Adrenal gland (tissue), 12 donors: Measurements from ENCODE around the gene VIPR2. TPM values are rescaled to one million over a fixed set of nuclear protein-coding genes. Genes with fewer than 3 reads are reported as not detected.
"Not testable (repeated sequence)": the region's sequence is repeated elsewhere in the genome, so short reads cannot be mapped to it uniquely, and the experiment has no call there.

Experiments used
- DNase-seq, 7 donors: peaks; one replicate each; pipeline ENCODE4 v3.0.0-alpha.2; 2019 to 2020
- H3K27ac ChIP-seq, 5 donors: fragments of 200-600 bp; sonication (generic) in 4 of 5; 1 replicate in 3 of 5; 2 replicates in 2 of 5; pipeline versions ENCODE4 v1.5.1 to v1.8.0; 2016 to 2020; ENCODE audit warnings: mild to moderate bottlenecking in 1 of 5
- H3K27me3 ChIP-seq: fragments of 200-600 bp; 2 replicates; pipeline ENCODE4 v1.8.0; 2021
- H3K36me3 ChIP-seq, 2 donors: fragments of 200-600 bp; replicated peaks in 1 of 2; 1 replicate in 1 of 2; 2 replicates in 1 of 2; pipeline versions ENCODE4 v1.5.1 to v1.8.0; 2018 to 2022
- H3K4me1 ChIP-seq, 2 donors: fragments of 200-600 bp; replicated peaks in 1 of 2; 1 replicate in 1 of 2; 2 replicates in 1 of 2; pipeline versions ENCODE4 v1.5.1 to v1.8.0; 2018 to 2021
- H3K4me3 ChIP-seq, 4 donors: fragments of 200-600 bp; sonication (generic) in 3 of 4; one replicate each; pipeline ENCODE4 v1.5.1; 2016 to 2018
- H3K9me3 ChIP-seq, 3 donors: fragments of 200-600 bp; sonication (generic) in 1 of 3; replicated peaks in 1 of 3; 1 replicate in 2 of 3; 2 replicates in 1 of 3; pipeline versions ENCODE4 v1.5.1 to v1.8.0; 2016 to 2021
- CTCF ChIP-seq, 6 experiments: fragments of 450-650 bp in 4 of 6; fragments of 200-600 bp in 2 of 6; sonication (generic) in 1 of 6; IDR thresholded peaks; 1 replicate in 5 of 6; 2 replicates in 1 of 6; pipeline versions ENCODE4 v1.5.1 to v1.8.0; 2016 to 2021; ENCODE audit warnings: antibody characterized with exemption in 6 of 6, mild to moderate bottlenecking in 2 of 6, moderate library complexity in 1 of 6
- POLR2A ChIP-seq, 2 donors: fragments of 450-650 bp; IDR thresholded peaks; one replicate each; pipeline ENCODE4 v1.6.1; 2017; ENCODE audit warnings: antibody characterized with exemption in 2 of 2, mild to moderate bottlenecking in 2 of 2, moderate library complexity in 1 of 2
- WGBS, 4 donors: extraction: QIAGEN DNeasy Blood & Tissue Kit in 2 of 4; methylation state at CpG; one replicate each; pipeline versions ENCODE4 v1.1.5 to v1.1.7; 2013 to 2017; 5-methylcytosine and 5-hydroxymethylcytosine counted together
- intact Hi-C, 2 donors: fragments of 100-400 bp; cut with DNase I; formaldehyde crosslinking; loops; one replicate each; pipeline versions ENCODE4 v1.14.1 to v1.15.0; 2022 to 2023
- polyA plus RNA-seq, 3 donors: library from polyadenylated mRNA; stranded (reverse); fragments of 200-250 nt in 2 of 3; fragments of 350-450 nt in 1 of 3; fragmentation: Illumina TruSeq in 1 of 3; extraction: RNeasy Lipid Tissue Mini Kit (QIAGEN cat#74804) in 1 of 3; gene quantifications; one replicate each; pipeline ENCODE4 v1.2.3, GENCODE V29; 2013 to 2014
- total RNA-seq, 9 donors: library from RNA; depleted of rRNA in 4 of 9; stranded (reverse); fragments of >200 nt in 4 of 9; fragments of 120-200 nt in 1 of 9; fragmentation: NEBNext Ultra II Directional in 1 of 9; extraction: Animal tissue kit (Norgen Biotek cat#: 25700) in 1 of 9; gene quantifications; one replicate each; pipeline versions ENCODE4 v1.1.0 to v1.2.4, GENCODE V29; 2013 to 2023
- donor health status: healthy with polysubstance abuse.
- donor health status: Bipolar disorder and iron deficiency.
- donor health status: DM: yes; HTN: yes; CAD: no.
- donor health status: DM: no; HTN: no; CAD: no.
- donor health status: DM: no; HTN: no; CAD: no.
- donor health status: DM: yes; HTN: yes; CAD: no.

The VIPR2 gene
- total and polyA plus RNA-seq, 12 donors: 0.06 to 3.8 (median 0.80) TPM

- WGBS, 4 donors: 75 to 81% (median 80%) methylated on average over 8 of the region's 8 CpGs
- no peak for DNase-seq
- no peak overlapping the region for H3K27ac ChIP-seq
- H3K36me3 ChIP-seq: no peaks in the 10 kb centered on the region
- intact Hi-C loops: no loop called here
- H3K4me1 ChIP-seq: no peaks in the 10 kb centered on the region
- TF ChIP-seq CTCF (IDR thresholded peaks at IDR 0.05) (no peak), POLR2A (IDR thresholded peaks at IDR 0.05) (no peak)
- no peaks in the 10 kb centered on the region for H3K9me3 ChIP-seq
- H3K4me3 ChIP-seq: no peak overlapping the region
- no peaks in the 10 kb centered on the region for H3K27me3 ChIP-seq
These were observed 31.1 kb upstream of the VIPR2 start for GRCh38 chr7:159175792-159176191.

DNA sequence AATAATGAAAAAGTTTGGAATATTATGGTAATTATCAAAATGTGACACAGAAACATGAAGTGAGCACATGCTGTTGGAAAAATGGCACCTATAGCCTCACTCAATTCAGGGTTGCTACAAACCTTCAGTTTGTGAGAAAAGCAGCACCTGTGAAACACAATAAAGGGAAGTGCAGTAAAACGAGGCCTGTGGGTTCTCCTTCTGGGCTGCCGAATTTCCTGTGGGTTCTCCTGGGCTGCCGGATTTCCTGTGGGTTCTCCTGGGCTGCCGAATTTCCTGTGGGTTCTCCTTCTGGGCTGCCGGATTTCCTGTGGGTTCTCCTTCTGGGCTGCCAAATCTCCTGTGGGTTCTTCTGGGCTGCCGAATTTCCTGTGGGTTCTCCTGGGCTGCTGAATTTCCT is 30.4 kb upstream of the VIPR2 start:
- H3K9me3 ChIP-seq, H3K27ac ChIP-seq, H3K27me3 ChIP-seq, intact Hi-C loops, H3K36me3 ChIP-seq, DNase-seq, H3K4me3 ChIP-seq, H3K4me1 ChIP-seq: not testable (repeated sequence)
- 55 to 77% (median 68%) methylated on average over 6 of the region's 6 CpGs for WGBS, 4 donors

GRCh38 chr7:159172400-159172799 is 27.7 kb upstream of the VIPR2 start:
- Histone ChIP-seq H3K9me3 (no peaks in the 10 kb centered on the region), H3K27ac (no peak overlapping the region), H3K4me1 (no peaks in the 10 kb centered on the region), H3K27me3 (no peaks in the 10 kb centered on the region), H3K36me3 (no peaks in the 10 kb centered on the region), H3K4me3 (no peak overlapping the region)
- WGBS, 4 donors: 54 to 80% (median 69%) methylated on average over 9 of the region's 9 CpGs
- intact Hi-C loops: no loop called here
- DNase-seq: no peak
- TF ChIP-seq POLR2A (IDR thresholded peaks at IDR 0.05) (no peak), CTCF (IDR thresholded peaks at IDR 0.05) (no peak)

DNA sequence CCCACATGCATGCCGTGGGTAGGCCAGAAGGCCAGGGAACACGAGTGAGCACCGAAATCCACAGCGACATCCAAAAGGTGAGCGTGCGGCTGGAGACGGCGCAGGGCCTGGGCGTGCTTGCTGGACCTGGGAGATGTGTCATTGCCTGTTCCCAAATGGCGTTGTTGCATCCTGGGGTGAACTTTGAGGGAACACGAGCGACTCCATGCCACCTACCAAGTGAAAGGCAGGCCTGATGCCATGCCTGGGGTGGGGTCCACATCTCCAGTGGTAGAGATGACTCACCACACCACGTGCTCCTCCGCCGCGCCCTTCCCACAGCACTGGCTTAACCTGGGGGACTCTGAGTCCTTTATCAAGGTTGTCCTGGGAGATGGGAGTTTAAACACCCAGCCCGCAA is 24.7 kb upstream of the VIPR2 start:
- H3K4me1 ChIP-seq: no peaks in the 10 kb centered on the region
- no peaks in the 10 kb centered on the region for H3K36me3 ChIP-seq
- DNase-seq: no peak
- intact Hi-C loops: no loop called here
- no peak overlapping the region for H3K4me3 ChIP-seq
- H3K9me3 ChIP-seq: no peaks in the 10 kb centered on the region
- TF ChIP-seq POLR2A (IDR thresholded peaks at IDR 0.05) (no peak), CTCF (IDR thresholded peaks at IDR 0.05) (no peak)
- 85 to 90% (median 87%) methylated on average over 17 of the region's 17 CpGs for WGBS, 4 donors
- H3K27me3 ChIP-seq: no peaks in the 10 kb centered on the region
- H3K27ac ChIP-seq: no peak overlapping the region

GRCh38 chr7:159167139-159167538 is 22.5 kb upstream of the VIPR2 start:
- TF ChIP-seq CTCF (IDR thresholded peaks at IDR 0.05) (no peak), POLR2A (IDR thresholded peaks at IDR 0.05) (no peak)

More at GRCh38 chr7:159167139-159167538, 22.5 kb upstream of the VIPR2 start:
- intact Hi-C loops: no loop called here
- Histone ChIP-seq H3K27me3 (no peaks in the 10 kb centered on the region), H3K9me3 (no peaks in the 10 kb centered on the region), H3K4me1 (no peaks in the 10 kb centered on the region), H3K4me3 (no peak overlapping the region), H3K36me3 (no peaks in the 10 kb centered on the region), H3K27ac (no peak overlapping the region)
- DNase-seq: peak in 1 of 7 donors; percentile 14
- WGBS, 4 donors: 75 to 87% (median 80%) methylated on average over 6 to 15 of the region's 15 CpGs
